Esophagus squamous epithelium (tissue), 5 donors: Measurements from ENCODE around the gene MNX1. TPM values are rescaled to one million over a fixed set of nuclear protein-coding genes. Genes with fewer than 3 reads are reported as not detected.

Source experiments
- DNase-seq: peaks from one replicate; lab custom pipeline; 2025; lab: John Stamatoyannopoulos, UW
- H3K27ac ChIP-seq, 4 donors: fragments of 200-600 bp; sonication (generic); one replicate each; pipeline ENCODE4 v1.5.1; 2016 to 2019; ENCODE audit warnings: mild to moderate bottlenecking in 1 of 4
- H3K27me3 ChIP-seq, 4 donors: fragments of 200-600 bp; sonication (generic); 1 replicate in 3 of 4; 2 replicates in 1 of 4; pipeline versions ENCODE4 v1.5.1 to v1.6.0; 2017 to 2021; ENCODE audit warnings: antibody characterized with exemption in 1 of 4
- H3K36me3 ChIP-seq, 3 donors: fragments of 200-600 bp; sonication (generic); one replicate each; pipeline ENCODE4 v1.5.1; 2016 to 2019
- H3K4me1 ChIP-seq, 3 donors: fragments of 200-600 bp; sonication (generic); one replicate each; pipeline ENCODE4 v1.5.1; 2017 to 2019
- H3K4me3 ChIP-seq, 4 donors: fragments of 200-600 bp; sonication (generic); 1 replicate in 3 of 4; 2 replicates in 1 of 4; pipeline ENCODE4 v1.5.1; 2016 to 2019; ENCODE audit warnings: mild to moderate bottlenecking in 2 of 4, moderate library complexity in 1 of 4
- H3K9me3 ChIP-seq, 3 donors: fragments of 200-600 bp; sonication (generic); one replicate each; pipeline ENCODE4 v1.5.1; 2016 to 2019
- POLR2A ChIP-seq, 4 donors: fragments of 450-650 bp; IDR thresholded peaks; one replicate each; pipeline ENCODE4 v1.6.1; 2017; ENCODE audit warnings: antibody characterized with exemption in 4 of 4, mild to moderate bottlenecking in 4 of 4, moderate library complexity in 3 of 4
- WGBS, 2 donors: methylation state at CpG; one replicate each; pipeline ENCODE4 v1.1.5; 2018; 5-methylcytosine and 5-hydroxymethylcytosine counted together
- intact Hi-C: fragments of 100-400 bp; cut with DNase I; formaldehyde crosslinking; loops from one replicate; pipeline ENCODE4 v1.15.0; 2022
- total RNA-seq, 4 donors: library from RNA; depleted of rRNA; stranded (reverse); fragments of >200 nt; gene quantifications; one replicate each; pipeline ENCODE4 v1.1.0, GENCODE V29; 2016
- TF ChIP-seq, protein P1 (sequence below), 6 experiments: fragments of 450-650 bp in 4 of 6; fragments of 200-600 bp in 2 of 6; sonication (generic) in 2 of 6; IDR thresholded peaks; one replicate each; pipeline ENCODE4 v1.5.1; 2016 to 2019; ENCODE audit warnings: antibody characterized with exemption in 6 of 6, mild to moderate bottlenecking in 4 of 6, moderate library complexity in 4 of 6
- donor health status: DM: yes; HTN: yes; CAD: no.

MNX1 gene
- total RNA-seq, 4 donors from 2014 or later = 0.47 to 1.1 TPM; not detected in 2

DNA sequence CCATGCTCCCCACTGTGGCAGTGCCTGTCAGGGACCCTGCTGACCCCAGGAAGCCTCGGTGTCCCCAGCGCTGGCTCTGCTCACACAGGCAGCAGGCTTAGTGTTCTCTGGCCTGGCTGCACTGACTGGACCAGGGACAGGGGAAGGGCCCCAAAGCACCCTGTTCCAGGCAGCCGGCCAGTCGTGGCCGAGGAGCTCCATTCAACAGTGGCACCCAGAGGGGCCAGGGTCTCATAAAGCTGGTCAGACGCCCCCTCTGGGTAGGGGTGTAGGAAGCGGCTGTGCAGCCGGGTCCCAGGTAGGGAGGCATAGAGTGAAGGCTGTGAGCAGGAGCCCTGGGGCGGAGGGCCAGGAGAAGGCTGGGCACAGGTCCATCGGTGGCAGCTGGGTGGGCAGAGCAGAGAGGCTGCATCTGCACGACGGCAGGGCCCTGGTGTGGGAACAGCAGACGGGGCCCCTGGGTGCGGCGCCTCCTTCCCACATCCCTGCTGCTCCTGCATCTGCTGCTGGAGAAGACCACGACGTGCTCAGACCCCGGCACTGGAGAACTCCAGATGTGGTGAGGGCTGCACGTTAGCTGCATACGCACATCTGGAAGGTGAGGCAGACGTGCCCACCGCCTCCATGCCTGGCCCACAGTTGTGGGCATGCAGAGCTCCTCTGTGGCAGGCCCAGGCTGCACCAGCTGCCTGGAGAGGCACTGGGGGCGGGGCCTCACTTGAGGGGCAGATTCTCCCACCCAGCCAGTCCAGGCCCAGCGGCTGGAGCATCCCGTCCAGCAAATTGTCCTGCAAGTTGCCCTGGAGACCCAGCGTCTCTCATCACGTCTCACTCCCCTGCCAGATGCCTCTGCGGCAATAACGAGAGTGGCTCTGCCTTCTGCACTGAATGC is 25.1 kb downstream of the MNX1 start:
- no peaks in the 10 kb centered on the region for H3K4me1 ChIP-seq
- H3K36me3 ChIP-seq = peaks cover 0 to 10% (median 0%) of the 10 kb centered on the region in 3 donors
- peak overlapping the region in 1 of 4 donors; percentile 36 for H3K27ac ChIP-seq
- peaks cover 0 to 19% (median 0%) of the 10 kb centered on the region in 4 donors for H3K27me3 ChIP-seq
- 87 to 90% methylated on average over 6 to 26 of the region's 29 CpGs for WGBS, 2 donors
- H3K4me3 ChIP-seq = no peak overlapping the region
- intact Hi-C loops = no loop called here
- H3K9me3 ChIP-seq = no peaks in the 10 kb centered on the region
- TF ChIP-seq, protein P1, sequence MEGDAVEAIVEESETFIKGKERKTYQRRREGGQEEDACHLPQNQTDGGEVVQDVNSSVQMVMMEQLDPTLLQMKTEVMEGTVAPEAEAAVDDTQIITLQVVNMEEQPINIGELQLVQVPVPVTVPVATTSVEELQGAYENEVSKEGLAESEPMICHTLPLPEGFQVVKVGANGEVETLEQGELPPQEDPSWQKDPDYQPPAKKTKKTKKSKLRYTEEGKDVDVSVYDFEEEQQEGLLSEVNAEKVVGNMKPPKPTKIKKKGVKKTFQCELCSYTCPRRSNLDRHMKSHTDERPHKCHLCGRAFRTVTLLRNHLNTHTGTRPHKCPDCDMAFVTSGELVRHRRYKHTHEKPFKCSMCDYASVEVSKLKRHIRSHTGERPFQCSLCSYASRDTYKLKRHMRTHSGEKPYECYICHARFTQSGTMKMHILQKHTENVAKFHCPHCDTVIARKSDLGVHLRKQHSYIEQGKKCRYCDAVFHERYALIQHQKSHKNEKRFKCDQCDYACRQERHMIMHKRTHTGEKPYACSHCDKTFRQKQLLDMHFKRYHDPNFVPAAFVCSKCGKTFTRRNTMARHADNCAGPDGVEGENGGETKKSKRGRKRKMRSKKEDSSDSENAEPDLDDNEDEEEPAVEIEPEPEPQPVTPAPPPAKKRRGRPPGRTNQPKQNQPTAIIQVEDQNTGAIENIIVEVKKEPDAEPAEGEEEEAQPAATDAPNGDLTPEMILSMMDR (IDR thresholded peaks at IDR 0.05) = no peak
- no peak for TF ChIP-seq POLR2A (IDR thresholded peaks at IDR 0.05)
- DNase-seq = no peak

DNA sequence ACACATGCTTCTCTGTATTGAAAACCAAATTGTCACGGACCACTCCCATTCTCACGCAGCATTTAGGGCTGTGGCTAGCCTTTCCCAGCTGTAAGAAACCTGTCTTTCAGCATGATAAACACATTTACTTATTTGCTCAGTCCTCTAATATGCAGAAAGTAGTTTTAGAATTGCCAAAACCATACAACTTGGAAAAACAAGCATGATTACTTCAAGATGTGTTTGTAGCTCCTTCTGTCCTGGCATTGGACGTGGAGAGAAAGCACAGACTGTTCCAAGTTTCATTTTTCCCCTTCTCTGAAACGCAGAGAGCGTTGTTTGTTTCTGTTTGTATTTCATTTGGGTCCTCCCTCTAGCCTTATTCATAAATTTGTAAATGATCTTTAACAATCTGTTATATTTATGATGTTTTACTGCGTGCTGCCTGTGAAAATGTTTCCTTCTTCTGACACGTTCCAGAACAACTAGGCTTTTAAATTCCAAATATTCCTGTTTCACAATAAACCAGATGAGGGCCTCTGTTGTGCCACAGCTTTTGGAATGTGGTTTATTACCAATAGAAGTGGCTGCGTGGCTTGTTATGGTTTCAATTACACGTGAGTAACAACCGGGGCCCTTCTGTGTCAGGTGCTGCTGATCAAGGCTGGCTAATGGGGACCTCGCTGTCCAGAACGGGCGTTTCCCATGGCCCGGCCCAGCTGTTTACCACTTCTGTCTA is 26.1 kb downstream of the MNX1 start:
- intact Hi-C loops = no loop called here
- Histone ChIP-seq H3K27me3 (peaks cover 0 to 10% (median 0%) of the 10 kb centered on the region in 4 donors), H3K27ac (peak overlapping the region in 2 of 4 donors; percentile 26 to 36), H3K4me3 (peak overlapping the region in 1 of 4 donors; percentile 3), H3K9me3 (peaks cover 0 to 6% (median 0%) of the 10 kb centered on the region in 3 donors), H3K4me1 (no peaks in the 10 kb centered on the region), H3K36me3 (peaks cover 0 to 16% (median 0%) of the 10 kb centered on the region in 3 donors)
- no peak for TF ChIP-seq POLR2A (IDR thresholded peaks at IDR 0.05)
- TF ChIP-seq, protein P1 (IDR thresholded peaks at IDR 0.05) = no peak
- WGBS, 2 donors = 64 to 66% methylated on average over 11 to 14 of the region's 14 CpGs
- DNase-seq = no peak

DNA sequence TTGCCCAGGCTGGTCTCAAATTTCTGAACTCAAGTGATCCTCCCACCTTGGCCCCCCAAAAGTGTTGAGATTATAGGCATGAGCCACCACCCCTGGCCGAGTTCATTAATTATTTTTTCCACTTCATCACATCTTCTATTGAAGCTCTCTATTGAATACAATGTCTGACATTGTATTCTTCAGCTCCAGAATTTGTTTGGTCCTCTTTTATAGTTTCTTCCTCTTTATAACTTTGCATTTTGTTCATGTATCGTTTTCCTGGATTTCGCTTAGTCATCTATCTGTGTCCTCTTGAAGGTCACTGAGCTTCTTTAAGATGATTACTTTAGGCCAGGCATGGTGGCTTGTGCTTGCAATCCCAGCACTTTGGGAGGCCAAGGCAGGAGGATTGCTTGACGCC is 30.8 kb downstream of the MNX1 start:
- H3K27ac ChIP-seq = no peak overlapping the region
- H3K4me3 ChIP-seq = no peak overlapping the region
- WGBS, 2 donors = 90 to 92% methylated on average over 4 of the region's 4 CpGs
- TF ChIP-seq, protein P1 (IDR thresholded peaks at IDR 0.05) = no peak
- TF ChIP-seq POLR2A (IDR thresholded peaks at IDR 0.05) = no peak
- H3K36me3 ChIP-seq = peaks cover 0 to 39% (median 0%) of the 10 kb centered on the region in 3 donors
- H3K4me1 ChIP-seq = no peaks in the 10 kb centered on the region
- intact Hi-C loops = no loop called here
- H3K27me3 ChIP-seq = no peaks in the 10 kb centered on the region
- DNase-seq = no peak
- peaks cover 0 to 13% (median 0%) of the 10 kb centered on the region in 3 donors for H3K9me3 ChIP-seq

DNA sequence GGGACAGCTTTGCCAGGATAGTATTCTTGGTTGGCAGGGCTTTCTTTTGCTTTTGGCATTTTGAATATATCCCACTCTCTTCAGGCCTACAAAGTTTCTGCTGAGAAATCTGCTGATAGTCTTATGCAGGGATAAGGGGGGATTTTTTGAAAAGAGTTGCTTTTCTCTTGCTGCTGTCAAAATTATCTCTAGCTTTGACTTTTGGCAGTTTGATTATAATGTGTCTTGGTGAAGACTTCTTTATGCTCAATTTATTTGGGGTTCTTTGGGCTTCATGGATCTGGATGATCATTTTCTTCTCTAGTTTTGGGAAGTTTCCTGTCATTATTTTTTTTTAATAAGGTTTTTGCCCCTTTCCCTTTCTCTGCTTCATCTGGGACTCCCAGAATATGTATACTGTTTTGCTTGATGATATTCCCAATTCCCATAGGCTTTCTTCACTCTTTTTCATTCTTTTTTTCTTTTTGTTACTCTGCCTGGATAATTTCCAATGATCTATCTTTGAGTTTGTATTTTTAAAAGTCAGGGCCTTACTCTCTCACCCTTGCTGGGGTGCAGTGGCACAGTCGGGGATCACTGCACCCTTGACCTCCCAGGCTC is 31.4 kb downstream of the MNX1 start:
- peaks cover 0 to 44% (median 0%) of the 10 kb centered on the region in 3 donors for H3K36me3 ChIP-seq
- no peaks in the 10 kb centered on the region for H3K4me1 ChIP-seq
- WGBS, 2 donors = 92% methylated on average over 1 of the region's 1 CpG
- intact Hi-C loops = no loop called here
- DNase-seq = no peak
- no peak overlapping the region for H3K27ac ChIP-seq
- H3K9me3 ChIP-seq = peaks cover 0 to 13% (median 0%) of the 10 kb centered on the region in 3 donors
- no peak for TF ChIP-seq POLR2A (IDR thresholded peaks at IDR 0.05)
- TF ChIP-seq, protein P1 (IDR thresholded peaks at IDR 0.05) = no peak
- no peak overlapping the region for H3K4me3 ChIP-seq
- no peaks in the 10 kb centered on the region for H3K27me3 ChIP-seq
